Measurements from ENCODE around the gene SLIT3.

DNA sequence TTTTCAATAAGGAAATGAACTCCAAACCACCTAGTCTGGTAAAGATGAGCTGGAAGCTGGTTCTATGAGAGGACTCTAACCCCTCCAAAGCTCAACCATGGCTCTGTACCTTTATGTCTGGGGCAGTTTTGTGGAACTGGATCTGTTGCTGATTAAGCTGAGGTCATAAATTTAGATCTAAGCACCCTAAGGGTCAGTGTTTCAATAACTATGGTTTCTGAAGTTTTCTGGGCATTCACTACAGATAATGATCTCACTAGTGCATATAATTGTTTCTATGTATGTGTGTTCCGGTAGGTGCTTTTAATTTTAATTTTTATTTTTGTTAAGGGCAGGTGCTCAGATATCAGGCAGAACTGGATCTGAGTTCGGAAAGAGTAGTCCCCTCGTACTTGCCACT lies 463.1 kb downstream of the SLIT3 start:
- TF ChIP-seq EZH2 (IDR thresholded peaks at IDR 0.05), result no peak
- TF ChIP-seq, protein P1, sequence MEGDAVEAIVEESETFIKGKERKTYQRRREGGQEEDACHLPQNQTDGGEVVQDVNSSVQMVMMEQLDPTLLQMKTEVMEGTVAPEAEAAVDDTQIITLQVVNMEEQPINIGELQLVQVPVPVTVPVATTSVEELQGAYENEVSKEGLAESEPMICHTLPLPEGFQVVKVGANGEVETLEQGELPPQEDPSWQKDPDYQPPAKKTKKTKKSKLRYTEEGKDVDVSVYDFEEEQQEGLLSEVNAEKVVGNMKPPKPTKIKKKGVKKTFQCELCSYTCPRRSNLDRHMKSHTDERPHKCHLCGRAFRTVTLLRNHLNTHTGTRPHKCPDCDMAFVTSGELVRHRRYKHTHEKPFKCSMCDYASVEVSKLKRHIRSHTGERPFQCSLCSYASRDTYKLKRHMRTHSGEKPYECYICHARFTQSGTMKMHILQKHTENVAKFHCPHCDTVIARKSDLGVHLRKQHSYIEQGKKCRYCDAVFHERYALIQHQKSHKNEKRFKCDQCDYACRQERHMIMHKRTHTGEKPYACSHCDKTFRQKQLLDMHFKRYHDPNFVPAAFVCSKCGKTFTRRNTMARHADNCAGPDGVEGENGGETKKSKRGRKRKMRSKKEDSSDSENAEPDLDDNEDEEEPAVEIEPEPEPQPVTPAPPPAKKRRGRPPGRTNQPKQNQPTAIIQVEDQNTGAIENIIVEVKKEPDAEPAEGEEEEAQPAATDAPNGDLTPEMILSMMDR (IDR thresholded peaks at IDR 0.05), result no peak
